ENCODE measurements around the gene ELANE.

Gene ELANE

GRCh38 chr19:870314-870713, 18.2 kb downstream of the ELANE start:
- no peak overlapping the region for H3K4me3 ChIP-seq (ENCODE audit: low read depth, low read length)

GRCh38 chr19:870963-871401, 18.9 kb downstream of the ELANE start:
- no peak for TF ChIP-seq CTCF (IDR thresholded peaks at IDR 0.05; ENCODE audit: low read depth, low read length)
- no peak overlapping the region for H3K4me3 ChIP-seq (ENCODE audit: low read depth, low read length)

More at GRCh38 chr19:870314-870713, 18.2 kb downstream of the ELANE start:
- TF ChIP-seq CTCF (IDR thresholded peaks at IDR 0.05; ENCODE audit: low read depth, low read length), result no peak

- TF ChIP-seq CTCF (IDR thresholded peaks at IDR 0.05; ENCODE audit: low read depth, low read length), result no peak
- H3K4me3 ChIP-seq (ENCODE audit: low read depth, low read length), result no peak overlapping the region
Observed at GRCh38 chr19:871446-872265, 19.6 kb downstream of the ELANE start.

- no peak for TF ChIP-seq CTCF (IDR thresholded peaks at IDR 0.05; ENCODE audit: low read depth, low read length)
- H3K4me3 ChIP-seq (ENCODE audit: low read depth, low read length), result no peak overlapping the region
Observed at GRCh38 chr19:872266-872951, 20.3 kb downstream of the ELANE start.

- TF ChIP-seq CTCF (IDR thresholded peaks at IDR 0.05; ENCODE audit: low read depth, low read length), result no peak
- no peak overlapping the region for H3K4me3 ChIP-seq (ENCODE audit: low read depth, low read length)
Observed at GRCh38 chr19:873084-873483, 21.0 kb downstream of the ELANE start.

GRCh38 chr19:873561-874041, 21.5 kb downstream of the ELANE start:
- TF ChIP-seq CTCF (IDR thresholded peaks at IDR 0.05; ENCODE audit: low read depth, low read length), result no peak
- no peak overlapping the region for H3K4me3 ChIP-seq (ENCODE audit: low read depth, low read length)
